H4 (cell line): Measurements from ENCODE around the gene RICTOR. TPM values are rescaled to one million over a fixed set of nuclear protein-coding genes. Genes with fewer than 3 reads are reported as not detected.
"Not testable (repeated sequence)": the region's sequence is repeated elsewhere in the genome, so short reads cannot be mapped to it uniquely, and the experiment has no call there.

Experiments
- DNase-seq: peaks from one replicate; pipeline ENCODE4 v3.0.0-alpha.2; 2015; ENCODE audit warnings: low spot score
- total RNA-seq: library from RNA; depleted of rRNA; stranded (reverse); fragments of >200 nt; shearing (Covaris generic); gene quantifications from 2 replicates; pipeline ENCODE4 v1.2.3, GENCODE V29; 2014

RICTOR gene
- total RNA-seq, 1 experiment from 2014 or later, result 12.2 TPM

DNA sequence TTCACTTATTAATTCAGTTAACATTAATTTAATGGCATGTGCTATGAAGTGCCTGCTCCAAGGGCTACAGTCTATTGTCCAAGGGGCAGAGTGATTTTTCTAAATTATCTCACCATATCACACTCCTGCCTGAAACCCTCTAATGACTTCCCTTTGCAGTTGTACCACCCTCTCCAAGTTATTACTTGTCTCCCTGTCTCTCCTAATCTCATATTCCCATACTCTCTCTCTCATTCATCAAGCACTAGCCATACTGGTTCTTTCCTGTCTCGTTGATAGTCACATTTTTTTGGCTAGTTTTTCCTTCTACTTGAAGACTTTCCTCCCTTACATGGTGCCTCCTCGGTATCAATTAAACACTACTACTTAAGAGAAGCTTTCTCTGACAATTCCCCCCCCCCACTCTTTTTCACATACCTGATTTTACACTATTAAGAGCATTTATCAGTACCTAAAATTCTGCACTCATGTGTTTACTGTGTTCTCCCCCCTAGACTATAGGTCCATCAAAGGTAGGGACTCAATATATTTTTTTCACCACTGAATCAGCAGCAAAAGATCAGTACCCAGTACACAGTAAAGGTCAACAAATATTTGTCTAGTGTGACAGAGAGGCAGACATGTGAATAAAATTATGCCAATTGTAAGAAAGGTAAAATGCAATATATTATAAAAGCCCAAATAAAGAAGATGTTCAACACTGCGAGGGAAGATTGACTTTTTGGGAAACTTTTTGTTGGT lies 19.0 kb downstream of the RICTOR start:
- DNase-seq, result no peak

DNA sequence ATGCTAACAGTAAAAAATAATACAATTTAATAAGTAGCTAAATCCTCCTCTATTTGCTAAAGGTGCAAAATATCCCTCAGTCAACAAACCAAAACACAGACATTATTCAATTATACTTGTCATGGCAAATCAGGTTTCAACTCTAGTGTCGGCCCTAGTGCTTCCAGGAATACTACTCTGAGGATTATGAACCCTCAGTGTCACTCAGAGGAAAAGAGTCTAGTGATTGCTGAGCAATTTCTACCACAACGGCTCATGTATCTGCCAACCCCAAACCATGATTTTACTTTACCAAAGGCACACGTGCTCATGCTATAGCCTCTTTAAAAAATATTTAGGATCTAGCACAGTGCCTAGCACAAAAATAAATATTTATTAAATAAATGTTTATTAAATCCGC lies 21.0 kb downstream of the RICTOR start:
- DNase-seq, result no peak

DNA sequence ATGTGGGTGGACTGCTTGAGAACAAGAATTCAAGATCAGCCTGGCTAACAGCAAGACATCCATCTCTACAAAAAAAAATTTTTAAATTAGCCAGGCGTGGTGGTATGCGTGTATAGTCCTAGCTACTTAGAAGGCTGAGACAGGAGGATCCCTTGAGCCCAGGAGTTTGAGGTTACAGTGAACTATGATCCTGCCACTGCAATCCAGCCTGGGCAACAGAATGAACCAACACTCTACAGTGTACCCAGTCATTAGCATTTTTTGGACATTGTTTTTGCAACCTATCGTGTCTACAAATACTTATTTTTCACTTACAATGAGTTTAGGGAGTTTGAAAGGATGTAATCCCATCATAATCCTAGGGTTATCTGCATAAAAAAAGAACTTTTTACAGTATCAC lies 22.1 kb downstream of the RICTOR start:
- DNase-seq, result no peak

DNA sequence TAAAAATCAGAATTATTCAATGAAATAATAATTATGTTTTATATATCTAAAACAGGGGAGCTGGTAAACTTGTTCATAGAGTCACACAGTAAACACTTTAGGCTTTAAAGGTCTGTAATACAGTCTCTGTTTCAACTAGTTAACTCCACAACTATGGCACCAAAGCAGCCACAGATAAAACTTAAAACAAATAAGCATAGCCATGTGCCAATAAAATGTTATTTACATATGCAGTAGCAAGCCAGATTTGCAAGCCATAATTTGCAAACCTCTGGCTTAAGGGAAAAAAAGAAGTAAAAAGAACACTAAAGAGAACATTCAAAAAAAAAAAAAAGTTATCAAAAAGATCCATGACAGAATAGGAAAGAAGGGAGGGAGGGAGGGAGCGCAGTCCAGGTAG lies 24.9 kb downstream of the RICTOR start:
- DNase-seq, result no peak

DNA sequence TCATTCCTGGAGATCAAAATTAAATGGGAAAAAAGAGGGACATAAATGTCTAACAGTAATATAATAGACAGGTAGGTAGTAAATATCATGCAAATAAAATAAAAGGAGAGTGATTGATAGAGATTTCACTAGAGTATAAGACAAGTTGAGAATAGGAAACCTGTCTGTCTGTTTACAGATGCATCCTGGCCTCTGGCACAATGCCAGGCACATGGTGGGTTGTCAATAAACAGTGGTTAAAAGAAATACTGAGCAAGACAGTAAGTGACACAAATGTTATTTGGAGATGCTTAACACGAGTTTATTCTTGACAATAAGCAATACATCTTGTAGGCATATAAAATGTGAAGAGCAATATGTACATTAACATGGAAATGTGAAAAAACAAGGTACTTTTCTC lies 33.3 kb downstream of the RICTOR start:
- DNase-seq, result no peak

DNA sequence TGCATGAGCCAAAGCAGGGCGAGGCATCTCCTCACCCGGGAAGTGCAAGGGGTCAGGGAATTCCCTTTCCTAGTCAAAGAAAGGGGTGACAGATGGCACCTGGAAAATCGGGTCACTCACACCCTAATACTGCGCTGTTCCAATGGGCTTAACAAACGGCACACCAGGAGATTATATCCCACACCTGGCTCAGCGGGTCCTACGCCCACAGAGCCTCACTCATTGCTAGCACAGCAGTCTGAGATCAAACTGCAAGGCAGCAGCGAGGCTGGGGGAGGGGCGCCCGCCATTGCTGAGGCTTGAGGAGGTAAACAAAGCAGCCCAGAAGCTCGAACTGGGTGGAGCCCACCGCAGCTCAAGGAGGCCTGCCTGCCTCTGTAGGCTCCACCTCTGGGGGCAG lies 39.7 kb downstream of the RICTOR start:
- DNase-seq, result not testable (repeated sequence)

DNA sequence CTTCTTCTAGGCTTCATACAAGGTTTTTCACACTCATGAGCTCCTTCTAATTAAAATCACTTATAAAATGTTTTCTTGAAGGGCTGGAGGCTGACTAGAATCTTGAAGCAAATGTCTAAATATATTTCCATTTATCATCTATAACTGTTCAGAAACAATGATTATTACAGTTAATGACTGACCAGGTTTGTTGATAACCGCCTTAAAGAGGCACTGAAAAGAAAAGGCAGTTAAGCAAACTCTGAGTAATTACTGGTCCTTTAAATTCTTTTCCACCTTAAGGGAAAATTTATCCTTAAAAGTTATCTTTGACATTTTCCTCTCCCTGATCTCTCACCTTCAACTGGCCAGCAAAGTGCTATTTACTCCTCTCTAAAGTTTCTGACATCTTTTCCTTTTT lies 43.2 kb downstream of the RICTOR start:
- DNase-seq, result no peak

DNA sequence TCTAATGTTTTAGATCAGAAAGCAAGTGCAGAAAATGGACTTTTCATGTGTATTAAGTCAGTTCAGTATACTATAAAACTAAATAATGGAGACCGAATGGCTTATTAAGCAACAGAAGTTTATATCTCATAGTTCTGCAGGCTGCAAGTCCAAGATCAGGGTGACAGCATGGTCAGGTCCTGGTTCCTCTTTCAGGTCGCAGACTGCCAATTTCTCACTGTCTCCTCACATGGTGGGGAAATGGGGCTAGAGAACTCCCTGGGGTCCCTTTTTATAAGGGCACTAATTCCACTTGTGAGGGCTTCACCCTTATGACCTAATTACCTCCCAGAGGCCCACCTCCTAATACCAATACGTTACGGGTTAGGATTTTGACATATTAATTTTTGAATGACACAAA lies 48.7 kb downstream of the RICTOR start:
- no peak for DNase-seq

DNA sequence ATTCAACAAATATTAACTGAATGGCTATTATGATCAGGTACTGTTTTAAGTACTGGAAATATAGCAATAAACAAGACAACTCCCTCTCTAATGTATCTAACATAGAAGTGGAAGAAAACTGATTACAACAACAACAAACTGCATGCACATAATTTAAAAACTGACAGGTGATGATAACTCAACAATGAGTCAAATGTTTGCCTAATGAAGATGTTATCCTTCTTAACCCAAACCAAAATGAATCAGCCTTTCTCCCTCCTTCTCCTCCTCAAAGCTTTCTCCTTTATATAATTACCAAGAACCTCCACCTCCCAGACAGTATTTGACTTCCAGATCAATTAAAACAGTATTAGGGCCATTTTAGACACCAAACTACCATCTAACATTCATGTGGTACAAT lies 49.3 kb downstream of the RICTOR start:
- DNase-seq, result no peak

DNA sequence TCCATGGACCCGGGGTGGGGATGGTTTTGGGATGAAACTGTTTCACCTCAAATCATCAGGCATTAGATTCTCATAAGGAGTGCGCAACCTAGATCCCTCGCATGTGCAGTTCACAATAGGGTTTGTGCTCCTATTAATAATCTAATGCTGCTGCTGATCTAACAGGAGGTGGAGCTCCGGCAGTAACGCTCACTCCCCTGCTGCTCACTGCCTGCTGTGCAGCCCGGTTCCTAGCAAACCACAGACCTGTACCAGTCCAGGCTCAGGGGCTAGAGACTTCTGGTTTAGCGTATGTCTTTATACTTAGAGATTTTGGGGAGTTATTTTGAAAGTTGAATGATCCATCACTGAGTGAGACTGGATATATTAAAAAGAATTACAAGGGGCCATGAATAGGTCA lies 50.2 kb downstream of the RICTOR start:
- DNase-seq, result no peak

DNA sequence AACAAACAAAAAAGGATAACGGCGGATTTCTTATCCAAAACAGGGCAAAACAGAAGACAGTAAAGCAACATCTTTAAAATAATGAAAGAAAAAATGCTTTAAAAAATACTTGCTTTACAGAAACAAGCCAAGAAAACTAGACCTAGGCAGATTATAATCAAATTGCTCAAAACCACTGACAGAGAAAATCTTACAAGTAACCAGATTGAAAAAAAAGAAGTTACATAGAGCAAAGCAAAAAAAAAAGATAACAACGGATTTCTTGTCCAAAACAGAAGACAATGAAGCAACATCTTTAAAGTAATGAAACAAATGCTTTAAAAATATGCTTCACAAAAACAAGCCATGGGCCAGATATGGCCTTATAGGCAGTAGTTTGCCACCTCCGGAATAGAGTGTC lies 51.1 kb downstream of the RICTOR start:
- no peak for DNase-seq

DNA sequence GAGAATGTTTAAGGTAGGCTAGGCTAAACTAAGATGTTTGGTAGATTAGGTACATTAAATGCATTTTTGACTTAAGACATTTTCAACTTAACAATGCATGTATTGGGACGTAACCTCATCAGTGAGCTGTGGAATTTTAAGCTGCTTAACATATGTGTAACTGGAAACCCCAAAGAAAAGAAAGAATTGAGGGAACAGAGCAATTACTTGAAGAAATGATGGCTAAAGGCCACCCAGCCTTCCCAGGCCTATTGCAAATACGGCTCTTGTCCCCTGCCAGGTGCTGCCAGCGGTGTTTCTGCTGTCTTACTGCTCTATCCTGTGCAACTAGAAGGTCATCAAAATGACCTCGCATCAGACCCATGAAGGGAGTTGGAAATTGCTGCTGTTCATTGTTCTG lies 52.0 kb downstream of the RICTOR start:
- no peak for DNase-seq

DNA sequence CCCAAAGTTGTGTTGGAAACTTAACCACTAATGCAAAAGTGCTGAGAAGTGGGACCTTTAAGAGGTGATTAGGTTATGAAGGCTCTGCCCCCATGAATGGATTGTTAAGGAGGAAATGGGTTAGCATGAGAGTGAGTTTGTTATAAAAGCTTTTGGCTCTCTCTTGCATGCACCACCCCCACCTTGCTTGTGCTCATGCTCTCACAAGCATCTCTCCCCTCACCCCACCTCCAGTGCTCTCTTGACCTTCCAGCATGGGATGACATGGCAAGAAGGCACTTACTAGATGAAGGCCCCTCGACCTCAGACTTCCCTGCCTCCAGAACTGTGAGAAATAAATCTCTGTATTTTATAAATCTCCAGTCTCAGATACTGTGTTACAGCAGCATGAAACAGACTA lies 52.8 kb downstream of the RICTOR start:
- DNase-seq, result no peak

DNA sequence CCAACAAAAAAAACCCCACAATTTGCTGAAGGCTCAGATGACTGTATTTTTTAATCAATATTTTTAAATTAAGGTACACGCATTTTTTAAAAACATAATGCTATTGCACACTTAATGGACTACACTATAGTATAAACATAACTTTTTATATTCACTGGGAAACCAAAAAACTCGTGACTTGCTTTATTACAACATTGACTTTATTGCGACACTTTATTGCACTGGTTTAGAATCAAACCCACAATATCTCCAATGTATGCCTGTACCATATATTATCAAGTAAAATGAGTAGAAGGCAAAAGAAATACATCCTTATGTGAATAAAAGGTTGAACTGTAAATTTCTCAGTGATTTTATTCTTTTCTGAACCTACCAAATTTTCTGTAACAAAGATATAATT lies 53.7 kb downstream of the RICTOR start:
- no peak for DNase-seq

DNA sequence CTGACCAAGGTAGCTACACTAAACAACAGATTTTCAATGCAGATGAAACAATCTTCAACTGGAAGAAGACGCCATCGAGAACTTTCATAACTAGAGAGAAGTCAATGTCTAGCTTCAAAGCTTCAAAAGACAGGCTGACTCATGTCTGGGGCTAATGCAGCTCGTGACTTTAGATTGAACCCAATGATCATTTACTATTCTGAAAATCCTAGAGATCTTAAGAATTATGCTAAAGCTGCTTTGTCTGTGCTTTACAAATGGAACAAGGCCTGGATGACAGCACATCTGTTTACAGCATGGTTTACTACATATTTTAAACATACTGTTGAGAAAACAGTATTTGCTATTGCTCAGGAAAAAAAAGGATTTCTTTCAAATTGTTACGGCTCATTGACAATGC lies 54.9 kb downstream of the RICTOR start:
- DNase-seq, result no peak

DNA sequence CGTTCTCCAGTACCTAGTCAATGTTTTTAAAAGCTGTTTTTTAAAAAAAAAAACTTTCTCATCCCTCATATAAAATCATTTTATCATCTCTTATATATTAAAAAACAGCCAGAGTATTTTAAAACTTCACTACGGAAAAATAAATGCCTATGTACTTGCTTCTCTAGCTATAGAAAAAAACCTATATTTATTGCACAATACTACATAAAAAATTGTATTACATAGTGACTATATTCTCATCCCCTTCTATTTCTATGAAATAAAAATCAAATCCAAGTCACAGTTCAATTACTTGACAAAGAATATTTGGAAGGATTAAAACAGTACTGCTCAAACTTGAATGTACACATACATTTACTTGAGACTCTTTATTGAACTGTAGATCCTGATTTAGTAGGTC lies 56.7 kb downstream of the RICTOR start:
- no peak for DNase-seq

DNA sequence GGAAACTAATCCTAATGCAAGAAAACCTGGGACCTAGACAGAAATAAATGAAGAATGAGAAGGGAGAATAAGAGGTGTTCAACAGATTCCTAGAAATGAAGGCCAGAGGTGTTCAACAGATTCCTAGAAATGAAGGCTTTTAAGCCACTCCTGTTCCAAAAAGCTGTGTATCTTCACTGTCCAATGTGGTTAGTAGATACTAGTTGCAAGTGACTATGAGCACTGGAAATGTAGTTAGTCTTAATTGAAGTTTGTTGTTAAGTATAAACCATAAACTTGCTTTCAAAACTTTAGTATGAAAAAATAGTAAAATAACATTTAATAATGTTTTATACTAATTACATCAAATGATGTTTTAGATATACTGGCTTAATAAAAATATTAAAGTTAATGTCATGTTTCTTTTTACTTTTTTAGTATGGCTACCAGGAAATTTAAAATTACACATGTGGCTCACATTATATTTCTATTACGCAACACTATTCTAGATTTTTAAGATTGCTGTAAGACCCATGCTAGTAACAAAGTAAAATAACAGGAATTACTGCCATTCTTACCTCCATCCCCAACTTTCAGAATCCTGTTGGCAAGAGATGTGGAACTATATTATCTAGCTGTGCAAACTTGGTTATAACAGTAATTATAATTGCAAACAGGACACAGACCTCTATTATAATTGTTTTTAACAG lies 57.5 kb downstream of the RICTOR start:
- no peak for DNase-seq

DNA sequence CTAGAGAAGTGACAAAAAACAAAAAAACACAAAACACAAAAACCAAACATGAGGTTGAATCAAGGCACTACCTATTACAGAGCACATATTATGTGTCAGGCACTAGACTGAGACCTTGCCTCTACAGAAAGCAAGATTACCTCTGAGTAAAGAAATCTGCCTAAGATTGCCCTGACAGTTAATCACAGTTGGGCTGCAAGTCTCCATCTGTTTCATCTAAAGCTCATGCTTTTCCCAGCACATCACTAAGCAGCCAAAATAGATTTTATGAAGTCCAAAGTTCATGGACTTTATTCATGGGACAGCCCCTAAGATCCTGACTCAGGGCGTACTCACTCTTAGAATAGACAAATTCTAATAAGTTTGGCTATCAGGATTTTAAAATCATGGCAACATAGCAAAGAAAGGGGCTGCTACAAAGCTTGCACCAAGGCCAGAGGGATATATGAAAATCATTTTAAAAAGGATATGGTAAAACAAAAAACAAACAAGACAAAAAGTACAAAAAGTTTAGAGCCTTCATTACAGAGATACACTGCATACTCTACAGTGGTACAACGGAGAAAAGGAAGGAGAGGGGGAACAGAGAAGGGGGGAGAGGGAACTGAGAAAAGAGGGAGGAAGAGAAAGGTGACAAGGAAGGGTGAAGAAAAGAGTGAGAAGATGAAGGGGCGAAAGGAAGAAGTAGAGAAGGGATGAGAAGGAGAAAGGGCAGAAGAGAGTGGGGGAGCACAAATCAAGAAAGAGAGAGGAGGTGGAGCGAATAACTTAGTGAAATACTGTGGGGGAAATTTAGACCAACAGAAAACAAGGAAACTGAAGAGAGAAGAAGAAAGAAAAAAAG lies 58.2 kb downstream of the RICTOR start:
- no peak for DNase-seq

DNA sequence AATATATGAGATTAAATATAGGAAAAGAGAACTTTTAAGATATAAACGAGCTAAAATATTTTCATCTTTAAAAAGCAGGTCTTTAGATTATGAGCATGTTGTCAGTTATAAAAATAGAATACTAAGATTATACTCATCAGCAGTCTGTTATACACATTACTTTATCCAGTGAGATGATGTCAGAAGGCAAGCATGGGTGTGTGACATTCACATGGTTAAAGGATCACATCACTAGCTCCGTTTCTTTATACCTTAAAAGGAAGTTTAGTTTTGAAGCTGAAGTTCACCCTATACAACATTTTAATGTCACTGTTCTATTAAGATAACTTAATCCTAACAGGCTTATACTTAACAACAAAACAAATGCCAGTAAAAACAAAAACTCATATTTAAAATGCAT lies 59.6 kb downstream of the RICTOR start:
- DNase-seq, result peak; percentile 59

DNA sequence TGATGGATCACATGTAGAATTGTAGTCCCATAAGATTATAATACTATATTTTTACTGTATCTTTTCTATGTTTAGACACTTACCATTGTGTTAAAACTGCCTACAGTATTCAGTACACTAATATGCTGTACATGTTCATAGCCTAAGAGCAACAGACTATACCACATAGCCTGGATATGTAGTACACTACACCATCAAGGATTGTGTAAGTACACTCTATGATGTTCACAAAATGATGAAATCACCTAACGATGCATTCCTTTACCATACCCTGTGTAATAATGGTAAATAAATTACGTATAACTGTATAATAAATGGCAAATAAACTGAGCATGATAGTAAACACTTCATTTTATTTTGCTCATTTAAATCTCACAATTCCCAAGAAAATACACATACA lies 60.3 kb downstream of the RICTOR start:
- no peak for DNase-seq

DNA sequence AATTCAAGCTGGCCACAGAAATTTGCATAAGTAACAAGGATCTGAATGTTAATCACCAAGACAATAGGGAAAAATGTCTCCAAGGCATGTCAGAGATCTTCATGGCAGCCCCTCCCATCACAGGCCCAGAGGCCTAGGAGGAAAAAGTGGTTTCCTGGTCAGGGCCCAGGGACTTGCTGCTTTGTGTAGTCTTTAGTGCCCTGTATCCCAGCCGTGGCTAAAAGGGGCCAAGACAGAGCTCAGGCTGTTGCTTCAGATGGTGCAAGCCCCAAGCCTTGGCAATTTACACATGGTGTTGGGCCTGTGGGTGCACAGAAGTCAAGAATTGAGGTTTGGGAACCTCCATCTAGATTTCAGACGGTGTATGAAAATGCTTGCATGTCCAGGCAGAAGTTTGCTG lies 63.2 kb downstream of the RICTOR start:
- DNase-seq, result not testable (repeated sequence)

DNA sequence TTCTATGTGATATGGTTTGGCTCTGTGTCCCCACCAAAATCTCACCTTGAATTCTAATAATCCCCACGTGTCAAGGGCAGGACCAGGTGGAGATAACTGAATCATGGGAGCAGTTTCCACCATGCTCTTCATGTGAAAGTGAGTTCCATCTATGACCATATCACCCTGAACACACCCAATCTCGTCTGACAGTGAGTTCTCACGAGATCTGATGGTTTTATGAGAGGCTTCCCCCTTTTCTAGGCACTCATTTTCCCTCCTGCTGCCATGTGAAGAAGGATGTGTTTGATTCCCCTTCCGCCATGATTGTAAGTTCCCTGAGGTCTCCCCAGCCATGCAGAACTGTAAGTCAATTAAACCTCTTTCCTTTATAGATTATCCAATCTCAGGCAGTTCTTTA lies 64.2 kb downstream of the RICTOR start:
- no peak for DNase-seq

DNA sequence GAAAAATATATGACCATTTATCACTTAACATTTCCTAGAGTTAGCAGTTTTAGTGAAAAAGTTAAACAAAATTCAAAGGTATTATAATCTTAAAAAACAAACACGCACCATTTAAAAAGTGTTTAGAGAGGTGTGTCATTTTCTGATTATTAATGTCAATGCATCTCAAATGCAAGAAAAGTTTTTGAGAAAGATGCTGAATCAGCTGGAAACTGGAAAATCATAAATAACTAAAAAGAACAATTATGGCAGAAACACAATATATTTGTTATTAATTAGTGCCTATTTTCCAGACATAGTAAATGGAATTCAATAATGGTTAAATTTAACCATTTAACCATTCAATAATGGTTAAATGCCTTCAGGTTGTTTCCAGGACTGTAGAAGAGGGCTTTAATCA lies 64.9 kb downstream of the RICTOR start:
- DNase-seq, result no peak
